HepG2 (cell line): ENCODE data around the gene NOS1. TPM values are rescaled to one million over a fixed set of nuclear protein-coding genes. Genes with fewer than 3 reads are reported as not detected.
A peak's percentile ranks its signal among the peaks of the same experiment; 100 is the strongest.

Experiments
- CEBPG ChIP-seq: IDR thresholded peaks from 2 replicates; pipeline ENCODE4 v1.6.1; 2016
- E2F2 ChIP-seq: sonication (generic); formaldehyde crosslinking; IDR thresholded peaks from 2 replicates; pipeline ENCODE4 v1.4.0; 2020; ENCODE audit warnings: missing genetic modification reagents, borderline replicate concordance
- GFI1 ChIP-seq: sonication (generic); formaldehyde crosslinking; IDR thresholded peaks from 2 replicates; pipeline ENCODE4 v1.5.0; 2020; ENCODE audit warnings: missing genetic modification reagents, mild to moderate bottlenecking, borderline replicate concordance
- HOXD1 ChIP-seq: sonication (generic); formaldehyde crosslinking; IDR thresholded peaks from 2 replicates; pipeline ENCODE4 v1.5.0; 2020; ENCODE audit warnings: missing genetic modification reagents
- KDM6A ChIP-seq: IDR thresholded peaks from 2 replicates; pipeline ENCODE4 v1.6.1; 2016; ENCODE audit warnings: low read depth
- MEIS2 ChIP-seq: sonication (generic); formaldehyde crosslinking; IDR thresholded peaks from 2 replicates; pipeline ENCODE4 v1.9.0; 2021; ENCODE audit warnings: mild to moderate bottlenecking, missing genetic modification reagents
- MIER2 ChIP-seq: IDR thresholded peaks from 2 replicates; pipeline ENCODE4 v1.6.1; 2016; ENCODE audit warnings: missing biosample characterization, missing genetic modification reagents
- NR2C2 ChIP-seq: sonication (generic); formaldehyde crosslinking; IDR thresholded peaks from 2 replicates; pipeline ENCODE4 v1.4.0; 2020; ENCODE audit warnings: missing genetic modification reagents, mild to moderate bottlenecking, moderate library complexity, borderline replicate concordance
- NR2F6 ChIP-seq, 2 experiments: IDR thresholded peaks; 2 replicates each; pipeline ENCODE4 v1.6.1; 2016; ENCODE audit warnings: antibody characterized with exemption in 1 of 2, mild to moderate bottlenecking in 1 of 2
- POGZ ChIP-seq: sonication (generic); formaldehyde crosslinking; IDR thresholded peaks from 2 replicates; pipeline ENCODE4 v1.4.0; 2020; ENCODE audit warnings: mild to moderate bottlenecking, missing genetic modification reagents
- SALL1 ChIP-seq: sonication (generic); formaldehyde crosslinking; IDR thresholded peaks from 2 replicates; pipeline ENCODE4 v1.8.0; 2022; ENCODE audit warnings: mild to moderate bottlenecking, missing genetic modification reagents
- SNRNP70 ChIP-seq: fragments of 200-400 bp; formaldehyde crosslinking; IDR thresholded peaks from 2 replicates; pipeline ENCODE4 v1.6.1; 2017; ENCODE audit warnings: mild to moderate bottlenecking, low read depth, low read length, moderate library complexity
- SYNCRIP ChIP-seq: fragments of 200-400 bp; formaldehyde crosslinking; IDR thresholded peaks from 2 replicates; pipeline ENCODE4 v1.6.1; 2018; ENCODE audit warnings: mild to moderate bottlenecking, low read depth, low read length; ENCODE audit not compliant: insufficient read depth
- TEAD2 ChIP-seq: sonication (generic); formaldehyde crosslinking; IDR thresholded peaks from 2 replicates; pipeline ENCODE4 v1.9.0; 2021; ENCODE audit warnings: missing genetic modification reagents
- TEAD3 ChIP-seq: optimal IDR thresholded peaks from 2 replicates; pipeline ENCODE3; 2016; ENCODE audit warnings: borderline replicate concordance
- TP53 ChIP-seq: sonication (generic); formaldehyde crosslinking; conservative IDR thresholded peaks from 2 replicates; pipeline ENCODE4 v1.4.0; 2020; ENCODE audit warnings: missing genetic modification reagents
- ZFX ChIP-seq: sonication (generic); formaldehyde crosslinking; IDR thresholded peaks from 2 replicates; pipeline ENCODE4 v1.4.0; 2020; ENCODE audit warnings: mild to moderate bottlenecking, low read depth, missing genetic modification reagents, moderate library complexity
- ZMYM3 ChIP-seq: sonication (generic); formaldehyde crosslinking; IDR thresholded peaks from 2 replicates; pipeline ENCODE4 v1.5.1; 2020; ENCODE audit warnings: mild to moderate bottlenecking, missing genetic modification reagents
- ZNF251 ChIP-seq: sonication (generic); formaldehyde crosslinking; IDR thresholded peaks from 2 replicates; pipeline ENCODE4 v1.9.0; 2021; ENCODE audit warnings: mild to moderate bottlenecking, missing genetic modification reagents
- ZNF703 ChIP-seq: sonication (generic); formaldehyde crosslinking; IDR thresholded peaks from 2 replicates; pipeline ENCODE4 v1.5.1; 2020; ENCODE audit warnings: missing genetic modification reagents, mild to moderate bottlenecking, moderate library complexity, borderline replicate concordance
- ZNF816 ChIP-seq: sonication (generic); formaldehyde crosslinking; IDR thresholded peaks from 2 replicates; pipeline ENCODE4 v1.8.0; 2022; ENCODE audit warnings: missing genetic modification reagents, mild to moderate bottlenecking, borderline replicate concordance
- ZNF883 ChIP-seq: sonication (generic); formaldehyde crosslinking; IDR thresholded peaks from 2 replicates; pipeline ENCODE4 v1.5.1; 2020; ENCODE audit warnings: mild to moderate bottlenecking, missing genetic modification reagents; ENCODE audit errors: not compliant biosample characterization
- ZZZ3 ChIP-seq: sonication (generic); formaldehyde crosslinking; IDR thresholded peaks from 2 replicates; pipeline ENCODE4 v1.4.0; 2020; ENCODE audit warnings: missing genetic modification reagents, mild to moderate bottlenecking, borderline replicate concordance
- polyA plus RNA-seq, 8 experiments: library from polyadenylated mRNA; depleted of rRNA in 3 of 8; stranded (reverse) in 7 of 8; unstranded in 1 of 8; fragments of >200 nt; fragmentation: Illumina TruSeq in 4 of 8; extraction: Trizol in 4 of 8; gene quantifications; 2 replicates each; pipeline versions ENCODE4 v1.2.1 to v1.2.3, GENCODE V29; 2011 to 2016; ENCODE audit warnings: low read depth in 4 of 8, missing spikeins in 1 of 8, mixed read lengths in 1 of 8; ENCODE audit not compliant: insufficient read depth in 1 of 8
- total RNA-seq, 5 experiments: library from RNA; depleted of rRNA; stranded (reverse); fragments of >200 nt; fragmentation: Illumina TruSeq; extraction: Trizol; gene quantifications; 2 replicates each; pipeline ENCODE4 v1.2.3, GENCODE V29; 2016; ENCODE audit warnings: low read depth in 1 of 5
- TF ChIP-seq, protein P1 (sequence below): sonication (generic); formaldehyde crosslinking; IDR thresholded peaks from 2 replicates; pipeline ENCODE4 v1.5.1; 2020; ENCODE audit warnings: missing genetic modification reagents, mild to moderate bottlenecking, borderline replicate concordance
- TF ChIP-seq, protein P2 (sequence below): sonication (generic); formaldehyde crosslinking; IDR thresholded peaks from 2 replicates; pipeline ENCODE4 v1.4.0; 2020; ENCODE audit warnings: mild to moderate bottlenecking, missing genetic modification reagents
- TF ChIP-seq, protein P3 (sequence below): sonication (generic); formaldehyde crosslinking; IDR thresholded peaks from 2 replicates; pipeline ENCODE4; 2020; ENCODE audit warnings: missing genetic modification reagents, mild to moderate bottlenecking, borderline replicate concordance

NOS1 gene
- total and polyA plus RNA-seq, 2 of the 13 experiments (the other 11 are each of a cell fraction or from before 2014, with no cell fraction given) = not detected

DNA sequence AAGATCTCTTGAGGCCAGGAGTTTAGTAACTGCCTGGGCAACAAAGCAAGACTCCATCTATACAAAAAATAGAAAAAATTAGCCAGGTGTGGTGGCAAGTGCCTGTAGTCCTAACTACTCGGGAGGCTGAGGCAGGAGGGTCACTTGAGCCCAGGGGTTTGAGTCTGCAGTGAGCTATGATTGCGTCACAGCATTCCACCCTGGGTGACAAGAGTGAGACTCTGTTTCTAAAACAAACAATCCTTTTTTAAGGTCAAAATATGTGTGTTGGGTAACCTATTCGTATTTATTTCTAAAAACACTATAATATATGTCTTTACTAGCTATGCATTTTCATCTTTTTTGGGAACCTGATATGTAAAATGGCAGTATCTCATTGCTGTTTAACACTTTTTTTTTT lies 178.6 kb downstream of the NOS1 start (continued):
- TF ChIP-seq, protein P1, sequence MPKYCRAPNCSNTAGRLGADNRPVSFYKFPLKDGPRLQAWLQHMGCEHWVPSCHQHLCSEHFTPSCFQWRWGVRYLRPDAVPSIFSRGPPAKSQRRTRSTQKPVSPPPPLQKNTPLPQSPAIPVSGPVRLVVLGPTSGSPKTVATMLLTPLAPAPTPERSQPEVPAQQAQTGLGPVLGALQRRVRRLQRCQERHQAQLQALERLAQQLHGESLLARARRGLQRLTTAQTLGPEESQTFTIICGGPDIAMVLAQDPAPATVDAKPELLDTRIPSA (CRISPR knock-in tag) = no peak
- TF ChIP-seq POGZ (0 out of 2 replicates have a peak, but pooled peaks have one; percentile 36), MEIS2 (no peak), ZNF703 (CRISPR knock-in tag) (no peak), TP53 (CRISPR knock-in tag) (no peak), NR2F6 (IDR thresholded peaks at IDR 0.05) (no peak), NR2F6 (CRISPR knock-in tag; IDR thresholded peaks at IDR 0.05) (no peak), HOXD1 (CRISPR knock-in tag) (no peak), MIER2 (CRISPR knock-in tag) (no peak), ZZZ3 (CRISPR knock-in tag) (no peak), TEAD2 (CRISPR knock-in tag) (no peak), ZNF251 (CRISPR knock-in tag) (no peak), KDM6A (CRISPR knock-in tag) (no peak), SALL1 (CRISPR knock-in tag) (peak; percentile 60), SNRNP70 (no peak), CEBPG (peak; percentile 86), ZFX (CRISPR knock-in tag) (no peak), NR2C2 (CRISPR knock-in tag) (no peak), GFI1 (no peak), ZNF883 (CRISPR knock-in tag) (no peak), ZMYM3 (CRISPR knock-in tag) (peak; percentile 67), ZNF816 (no peak), SYNCRIP (no peak), E2F2 (no peak), TEAD3 (peak; percentile 75)
- TF ChIP-seq, protein P2, sequence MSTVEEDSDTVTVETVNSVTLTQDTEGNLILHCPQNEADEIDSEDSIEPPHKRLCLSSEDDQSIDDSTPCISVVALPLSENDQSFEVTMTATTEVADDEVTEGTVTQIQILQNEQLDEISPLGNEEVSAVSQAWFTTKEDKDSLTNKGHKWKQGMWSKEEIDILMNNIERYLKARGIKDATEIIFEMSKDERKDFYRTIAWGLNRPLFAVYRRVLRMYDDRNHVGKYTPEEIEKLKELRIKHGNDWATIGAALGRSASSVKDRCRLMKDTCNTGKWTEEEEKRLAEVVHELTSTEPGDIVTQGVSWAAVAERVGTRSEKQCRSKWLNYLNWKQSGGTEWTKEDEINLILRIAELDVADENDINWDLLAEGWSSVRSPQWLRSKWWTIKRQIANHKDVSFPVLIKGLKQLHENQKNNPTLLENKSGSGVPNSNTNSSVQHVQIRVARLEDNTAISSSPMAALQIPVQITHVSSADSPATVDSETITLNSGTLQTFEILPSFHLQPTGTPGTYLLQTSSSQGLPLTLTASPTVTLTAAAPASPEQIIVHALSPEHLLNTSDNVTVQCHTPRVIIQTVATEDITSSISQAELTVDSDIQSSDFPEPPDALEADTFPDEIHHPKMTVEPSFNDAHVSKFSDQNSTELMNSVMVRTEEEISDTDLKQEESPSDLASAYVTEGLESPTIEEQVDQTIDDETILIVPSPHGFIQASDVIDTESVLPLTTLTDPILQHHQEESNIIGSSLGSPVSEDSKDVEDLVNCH (CRISPR knock-in tag) = no peak
- TF ChIP-seq, protein P3, sequence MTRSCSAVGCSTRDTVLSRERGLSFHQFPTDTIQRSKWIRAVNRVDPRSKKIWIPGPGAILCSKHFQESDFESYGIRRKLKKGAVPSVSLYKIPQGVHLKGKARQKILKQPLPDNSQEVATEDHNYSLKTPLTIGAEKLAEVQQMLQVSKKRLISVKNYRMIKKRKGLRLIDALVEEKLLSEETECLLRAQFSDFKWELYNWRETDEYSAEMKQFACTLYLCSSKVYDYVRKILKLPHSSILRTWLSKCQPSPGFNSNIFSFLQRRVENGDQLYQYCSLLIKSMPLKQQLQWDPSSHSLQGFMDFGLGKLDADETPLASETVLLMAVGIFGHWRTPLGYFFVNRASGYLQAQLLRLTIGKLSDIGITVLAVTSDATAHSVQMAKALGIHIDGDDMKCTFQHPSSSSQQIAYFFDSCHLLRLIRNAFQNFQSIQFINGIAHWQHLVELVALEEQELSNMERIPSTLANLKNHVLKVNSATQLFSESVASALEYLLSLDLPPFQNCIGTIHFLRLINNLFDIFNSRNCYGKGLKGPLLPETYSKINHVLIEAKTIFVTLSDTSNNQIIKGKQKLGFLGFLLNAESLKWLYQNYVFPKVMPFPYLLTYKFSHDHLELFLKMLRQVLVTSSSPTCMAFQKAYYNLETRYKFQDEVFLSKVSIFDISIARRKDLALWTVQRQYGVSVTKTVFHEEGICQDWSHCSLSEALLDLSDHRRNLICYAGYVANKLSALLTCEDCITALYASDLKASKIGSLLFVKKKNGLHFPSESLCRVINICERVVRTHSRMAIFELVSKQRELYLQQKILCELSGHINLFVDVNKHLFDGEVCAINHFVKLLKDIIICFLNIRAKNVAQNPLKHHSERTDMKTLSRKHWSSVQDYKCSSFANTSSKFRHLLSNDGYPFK (CRISPR knock-in tag) = no peak
